Upper lobe of right lung (tissue), 1 donor: ENCODE measurements around the gene RSBN1. TPM values are rescaled to one million over a fixed set of nuclear protein-coding genes. Genes with fewer than 3 reads are reported as not detected.

Experiments
- ATAC-seq: fragments of 200-7000 bp; cut with Tn5 transposase; one replicate; pipeline ENCODE4 v1.9.1; 2020; ENCODE audit warnings: mild to moderate bottlenecking, moderate library complexity
- DNase-seq: peaks from one replicate; pipeline ENCODE4 v3.0.0-alpha.2; 2020
- H3K27ac ChIP-seq: fragments of 200-600 bp; one replicate; pipeline ENCODE4 v1.8.0; 2022
- H3K27me3 ChIP-seq: fragments of 200-600 bp; one replicate; pipeline ENCODE4 v1.8.0; 2022; ENCODE audit warnings: mild to moderate bottlenecking
- H3K36me3 ChIP-seq: fragments of 200-600 bp; one replicate; pipeline ENCODE4 v1.8.0; 2022
- H3K4me1 ChIP-seq: fragments of 200-600 bp; one replicate; pipeline ENCODE4 v1.8.0; 2022
- H3K4me3 ChIP-seq: fragments of 200-600 bp; one replicate; pipeline ENCODE4 v1.8.0; 2022; ENCODE audit warnings: mild to moderate bottlenecking
- H3K9me3 ChIP-seq: fragments of 200-600 bp; one replicate; pipeline ENCODE4 v1.8.0; 2022
- CTCF ChIP-seq: fragments of 200-600 bp; IDR thresholded peaks from one replicate; pipeline ENCODE4 v1.8.0; 2022; ENCODE audit warnings: antibody characterized with exemption
- intact Hi-C: fragments of 100-400 bp; cut with DNase I; formaldehyde crosslinking; loops from one replicate; pipeline ENCODE4 v1.11.0; 2022
- total RNA-seq: library from RNA; stranded (reverse); fragmentation: NEBNext Ultra II Directional; extraction: Animal tissue kit (Norgen Biotek cat#: 25700); gene quantifications from one replicate; pipeline ENCODE4 v1.2.1, GENCODE V29; 2021
- donor health status: DM: no; HTN: yes; CAD: no; lungs with severe emphysema.

The RSBN1 gene
- total RNA-seq, 1 donor from 2014 or later = 23.2 TPM

DNA sequence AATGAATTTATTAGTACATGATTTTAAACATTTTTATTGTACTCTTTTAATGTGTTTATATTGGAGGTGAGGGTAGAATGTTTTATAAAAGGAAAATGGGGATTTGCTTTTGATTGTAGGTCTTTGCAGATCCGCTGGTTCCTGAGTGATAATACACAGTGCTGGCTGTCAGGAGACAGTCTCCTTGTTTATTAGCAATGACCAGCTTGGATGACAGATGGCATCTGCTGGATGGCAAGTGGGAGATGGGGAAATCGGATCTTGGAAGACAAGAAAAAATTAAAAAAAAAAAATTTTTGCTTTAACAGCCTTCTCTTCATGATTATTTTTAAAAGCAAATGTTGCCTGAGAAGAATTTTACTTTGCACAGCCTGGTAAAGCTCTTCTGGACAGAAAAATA lies 48.6 kb downstream of the RSBN1 start:
- no peaks in the 10 kb centered on the region for H3K4me1 ChIP-seq
- ATAC-seq = no peak
- intact Hi-C loops = no loop called here
- no peaks in the 10 kb centered on the region for H3K27me3 ChIP-seq
- H3K9me3 ChIP-seq = no peaks in the 10 kb centered on the region
- H3K27ac ChIP-seq = no peak overlapping the region
- peaks cover 32% of the 10 kb centered on the region for H3K36me3 ChIP-seq
- DNase-seq = no peak
- no peak for TF ChIP-seq CTCF
- no peak overlapping the region for H3K4me3 ChIP-seq

GRCh38 chr1:113761937-113762336 lies 50.3 kb downstream of the RSBN1 start:
- Histone ChIP-seq H3K4me3 (no peak overlapping the region), H3K27ac (no peak overlapping the region), H3K36me3 (peaks cover 21% of the 10 kb centered on the region), H3K27me3 (no peaks in the 10 kb centered on the region), H3K4me1 (no peaks in the 10 kb centered on the region), H3K9me3 (no peaks in the 10 kb centered on the region)
- TF ChIP-seq CTCF = no peak
- DNase-seq = no peak
- intact Hi-C loops = no loop called here
- no peak for ATAC-seq

- no peak for TF ChIP-seq CTCF
- Histone ChIP-seq H3K9me3 (no peaks in the 10 kb centered on the region), H3K36me3 (peaks cover 6% of the 10 kb centered on the region), H3K4me1 (no peaks in the 10 kb centered on the region), H3K4me3 (peak overlapping the region; percentile 84), H3K27ac (peak overlapping the region; percentile 95), H3K27me3 (no peaks in the 10 kb centered on the region)
- DNase-seq (no peak), ATAC-seq (no peak)
- intact Hi-C loops = no loop called here
Measured at GRCh38 chr1:113760102-113761080, 51.9 kb downstream of the RSBN1 start.

DNA sequence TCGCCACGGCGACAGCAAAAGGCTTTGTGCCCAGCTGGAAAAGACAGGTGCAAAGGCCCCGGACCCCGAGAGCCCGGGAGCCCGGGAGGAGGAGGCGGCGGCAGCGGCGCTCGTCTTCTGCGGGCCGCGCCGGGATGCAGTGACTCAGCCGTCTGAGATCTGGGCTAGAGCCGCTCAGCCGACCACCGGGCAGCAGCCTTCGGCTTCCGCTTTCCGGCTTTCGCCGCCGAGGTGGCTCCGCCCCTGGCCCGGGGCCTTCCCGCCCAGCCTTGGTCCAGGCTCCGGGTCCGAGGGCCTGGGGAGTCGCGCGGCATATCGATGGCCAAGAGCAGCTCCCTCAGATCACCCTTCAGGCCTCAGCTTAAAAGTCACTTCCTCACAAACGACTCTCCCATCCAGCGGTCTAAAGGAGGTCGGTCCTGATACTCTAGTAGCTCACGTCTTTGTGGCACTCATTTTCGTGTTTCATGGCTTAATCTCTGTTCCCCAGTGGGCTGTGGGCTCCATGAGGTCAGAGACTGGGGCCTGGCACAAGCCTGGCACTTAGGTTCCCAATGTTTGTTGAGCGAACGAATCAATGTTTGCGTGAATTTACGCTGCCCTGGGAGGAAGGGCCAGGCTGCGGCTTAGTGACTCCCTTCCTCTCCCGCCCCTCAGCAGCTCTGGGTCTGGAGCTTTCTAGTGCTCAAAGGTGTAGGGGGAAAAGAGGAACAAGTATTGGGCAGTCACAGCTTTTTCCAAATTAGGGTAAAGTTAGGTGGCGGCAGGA lies 52.8 kb downstream of the RSBN1 start, which contains the start of gene PHTF1:
TSS of gene PHTF1 (minus strand) at position 154 of the 769 bp plus-strand sequence. CDS start 783 bp downstream, outside the sequence.
- Histone ChIP-seq H3K36me3 (no peaks in the 10 kb centered on the region), H3K4me3 (peak within 1 kb of the TSS; percentile 84), H3K27me3 (no peaks in the 10 kb centered on the region), H3K4me1 (no peaks in the 10 kb centered on the region), H3K27ac (peak within 1 kb of the TSS; percentile 95), H3K9me3 (no peaks in the 10 kb centered on the region)
- TF ChIP-seq CTCF = no peak
- intact Hi-C loops = no loop called here
- peak; percentile 95 for ATAC-seq
- DNase-seq = peak; percentile 90

- Histone ChIP-seq H3K27ac (peak overlapping the region; percentile 95), H3K4me1 (no peaks in the 10 kb centered on the region), H3K27me3 (no peaks in the 10 kb centered on the region), H3K9me3 (no peaks in the 10 kb centered on the region), H3K36me3 (peaks cover 5% of the 10 kb centered on the region), H3K4me3 (peak overlapping the region; percentile 84)
- peak; percentile 89 for DNase-seq
- intact Hi-C loops = no loop called here
- peak; percentile 81 for ATAC-seq
- no peak for TF ChIP-seq CTCF
Measured at GRCh38 chr1:113758631-113759332, 53.5 kb downstream of the RSBN1 start.
